Activated naive CD4-positive, alpha-beta T cell treated with anti-CD3 and anti-CD28 coated beads, Interleukin-2, amount 50 U/mL, for 24 hours (primary cell): ENCODE data around the gene FLVCR2.
A peak's percentile ranks its signal among the peaks of the same experiment; 100 is the strongest.

Experiments used
- H3K27ac Mint-ChIP-seq: one replicate; pipeline ENCODE4 v1.8.0; 2021; ENCODE audit warnings: mild to moderate bottlenecking, mixed read lengths
- H3K27me3 Mint-ChIP-seq: one replicate; pipeline ENCODE4 v1.8.0; 2021; ENCODE audit warnings: mixed read lengths
- H3K36me3 Mint-ChIP-seq: one replicate; pipeline ENCODE4 v1.8.0; 2021; ENCODE audit warnings: mixed read lengths
- H3K4me1 Mint-ChIP-seq: one replicate; pipeline ENCODE4 v1.8.0; 2021; ENCODE audit warnings: mixed read lengths
- H3K4me3 Mint-ChIP-seq: one replicate; pipeline ENCODE4 v1.8.0; 2021; ENCODE audit warnings: mild to moderate bottlenecking, mixed read lengths
- H3K9me3 Mint-ChIP-seq: one replicate; pipeline ENCODE4 v1.8.0; 2021; ENCODE audit warnings: mixed read lengths

The FLVCR2 gene

GRCh38 chr14:75578102-75578785 lies at the start of gene FLVCR2:
Gene FLVCR2, plus strand, starts transcription at chr14:75578620. Its CDS starts 353 bp downstream, at chr14:75578973.
- no peak within 1 kb of the TSS for H3K4me3 Mint-ChIP-seq
- no peaks in the 10 kb centered on the region for H3K27me3 Mint-ChIP-seq
- peaks cover 2% of the 10 kb centered on the region for H3K36me3 Mint-ChIP-seq
- H3K27ac Mint-ChIP-seq, result peak within 1 kb of the TSS; percentile 76
- peaks cover 13% of the 10 kb centered on the region for H3K4me1 Mint-ChIP-seq
- no peaks in the 10 kb centered on the region for H3K9me3 Mint-ChIP-seq

- Mint-ChIP-seq H3K27ac (peak overlapping the region; percentile 26), H3K4me1 (peaks cover 81% of the 10 kb centered on the region), H3K27me3 (no peaks in the 10 kb centered on the region), H3K36me3 (peaks cover 46% of the 10 kb centered on the region), H3K4me3 (no peak overlapping the region), H3K9me3 (peaks cover 8% of the 10 kb centered on the region)
Measured at GRCh38 chr14:75531256-75531655, 47.2 kb upstream of the FLVCR2 start.

DNA sequence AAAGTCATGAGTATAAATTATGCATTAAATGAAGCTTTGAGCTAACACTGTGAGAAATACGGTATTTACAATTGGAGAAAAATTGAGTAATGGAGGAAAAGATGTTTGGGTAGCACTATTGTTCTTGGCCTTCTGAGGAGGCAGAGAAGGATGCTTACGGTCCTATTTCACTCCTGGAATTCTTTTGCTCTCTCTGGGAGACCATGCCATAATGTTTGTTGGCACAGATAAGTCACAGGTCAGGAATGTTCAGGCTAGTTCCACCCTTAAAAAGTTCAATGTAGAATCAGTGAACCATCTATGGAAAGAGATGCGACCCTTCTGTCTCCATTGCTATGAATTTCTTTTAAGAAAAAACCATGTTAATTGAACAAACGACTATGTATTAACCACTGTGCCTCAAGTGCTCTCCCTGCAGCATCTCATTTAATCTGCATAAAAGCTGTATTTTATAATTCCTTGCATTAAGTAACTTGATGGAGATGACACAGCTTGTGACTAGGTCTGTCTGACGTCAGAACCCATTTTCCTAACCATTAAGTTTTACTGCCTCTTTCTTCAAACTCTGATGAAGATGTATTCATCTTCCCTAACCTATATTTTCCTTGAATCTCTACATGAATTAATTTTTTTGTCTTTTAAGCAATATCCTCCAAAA lies 46.6 kb upstream of the FLVCR2 start:
- Mint-ChIP-seq H3K4me3 (peak overlapping the region; percentile 2), H3K27me3 (no peaks in the 10 kb centered on the region), H3K9me3 (peaks cover 8% of the 10 kb centered on the region), H3K4me1 (peaks cover 77% of the 10 kb centered on the region), H3K36me3 (peaks cover 43% of the 10 kb centered on the region), H3K27ac (peak overlapping the region; percentile 71)

DNA sequence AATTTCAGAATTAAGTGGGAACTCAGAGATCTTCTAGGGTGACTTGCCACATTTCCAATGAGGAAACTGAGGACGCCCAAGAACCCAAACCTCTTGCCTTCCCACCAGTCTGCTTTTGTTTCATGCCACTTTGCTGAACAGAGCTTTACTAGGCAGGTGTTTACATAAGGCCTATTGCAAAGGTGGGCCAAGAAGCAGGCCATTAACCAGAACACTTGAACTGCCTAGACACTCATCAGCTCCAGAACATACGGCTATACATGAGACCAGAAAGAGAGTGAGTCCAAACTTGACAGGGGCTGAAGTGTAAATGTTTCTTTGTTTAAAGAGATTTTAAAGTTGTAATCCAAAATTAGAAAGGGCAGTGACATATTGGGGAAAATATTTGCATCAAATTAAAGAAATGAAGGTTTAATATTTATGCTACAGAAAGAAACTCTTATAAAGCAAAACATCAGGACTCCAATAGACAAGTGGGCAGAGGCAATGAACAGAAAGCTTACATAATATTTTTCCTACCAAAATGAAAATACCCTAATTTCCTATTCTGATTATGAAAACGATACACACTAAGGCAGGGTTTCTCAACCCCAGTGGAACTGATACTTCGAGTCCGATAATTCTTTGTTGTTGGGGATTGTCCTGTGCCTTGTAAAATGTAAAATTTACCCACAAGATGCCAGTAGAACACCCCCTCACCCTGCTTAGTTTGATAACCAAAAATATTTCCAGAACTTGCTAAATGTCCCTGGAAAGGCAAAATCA lies 44.4 kb upstream of the FLVCR2 start:
- Mint-ChIP-seq H3K4me3 (peak overlapping the region; percentile 5), H3K4me1 (peaks cover 70% of the 10 kb centered on the region), H3K36me3 (peaks cover 36% of the 10 kb centered on the region), H3K27ac (peak overlapping the region; percentile 91), H3K27me3 (no peaks in the 10 kb centered on the region), H3K9me3 (no peaks in the 10 kb centered on the region)

DNA sequence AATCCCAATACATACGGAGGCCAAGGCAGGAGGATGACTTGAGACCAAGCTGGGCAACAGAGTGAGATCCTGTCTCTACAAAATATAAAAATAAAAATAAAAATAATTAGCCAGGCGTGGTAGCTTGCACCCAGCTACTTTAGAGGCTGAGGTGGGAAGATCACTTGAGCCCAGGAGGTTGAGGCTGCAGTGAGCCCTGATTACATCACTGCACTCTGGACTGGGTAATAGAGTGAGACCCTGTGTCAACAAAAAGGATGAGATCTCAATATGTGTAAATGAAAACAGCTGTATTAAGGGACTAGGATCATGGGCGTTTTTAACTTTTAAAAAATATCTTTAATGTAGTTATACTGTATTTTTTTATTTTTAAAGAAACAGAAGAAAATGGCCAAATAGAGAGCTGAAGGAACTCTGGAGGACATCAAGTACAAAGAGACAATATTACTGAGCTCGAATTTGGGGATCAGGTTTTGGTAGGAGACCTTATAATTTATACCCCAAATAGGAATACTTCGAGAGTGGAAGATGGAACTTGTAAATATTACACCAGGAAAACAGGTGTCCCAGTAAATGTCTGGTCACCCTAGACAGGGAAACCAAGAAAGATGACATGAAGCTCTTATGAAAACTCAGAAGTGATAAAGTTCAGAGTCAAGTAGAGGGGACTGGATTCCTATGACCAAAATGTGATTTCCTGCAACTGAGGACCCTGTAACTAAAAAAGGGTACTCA lies 43.1 kb upstream of the FLVCR2 start:
- no peaks in the 10 kb centered on the region for H3K9me3 Mint-ChIP-seq
- H3K4me1 Mint-ChIP-seq, result peaks cover 76% of the 10 kb centered on the region
- no peaks in the 10 kb centered on the region for H3K27me3 Mint-ChIP-seq
- H3K27ac Mint-ChIP-seq, result peak overlapping the region; percentile 94
- H3K4me3 Mint-ChIP-seq, result no peak overlapping the region
- H3K36me3 Mint-ChIP-seq, result peaks cover 36% of the 10 kb centered on the region

- peaks cover 81% of the 10 kb centered on the region for H3K4me1 Mint-ChIP-seq
- H3K36me3 Mint-ChIP-seq, result peaks cover 39% of the 10 kb centered on the region
- H3K27ac Mint-ChIP-seq, result peak overlapping the region; percentile 75
- H3K4me3 Mint-ChIP-seq, result no peak overlapping the region
- H3K27me3 Mint-ChIP-seq, result no peaks in the 10 kb centered on the region
- no peaks in the 10 kb centered on the region for H3K9me3 Mint-ChIP-seq
Measured at GRCh38 chr14:75537071-75537470, 41.3 kb upstream of the FLVCR2 start.

DNA sequence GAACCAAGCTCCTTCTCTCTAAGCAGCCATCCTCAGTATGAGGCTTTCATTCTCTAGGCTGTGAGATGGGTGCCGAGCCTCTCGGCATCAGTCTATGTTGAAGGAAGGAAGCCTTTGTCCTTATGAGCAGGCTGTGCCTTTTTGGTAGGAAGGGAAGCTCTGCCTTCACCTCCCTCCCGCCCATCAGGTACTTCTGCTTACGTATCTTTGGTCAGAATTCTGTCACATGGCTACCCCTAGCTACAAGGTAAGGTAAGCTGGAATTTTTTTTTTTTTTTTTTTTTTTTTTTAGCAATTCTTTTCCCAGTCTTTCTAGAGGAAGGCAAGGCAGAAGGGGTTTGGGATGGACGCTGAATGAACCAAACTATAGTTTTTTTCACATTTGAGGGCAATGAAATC lies 39.3 kb upstream of the FLVCR2 start:
- Mint-ChIP-seq H3K9me3 (no peaks in the 10 kb centered on the region), H3K27ac (peak overlapping the region; percentile 98), H3K27me3 (no peaks in the 10 kb centered on the region), H3K4me3 (peak overlapping the region; percentile 80), H3K4me1 (peaks cover 81% of the 10 kb centered on the region), H3K36me3 (peaks cover 33% of the 10 kb centered on the region)

GRCh38 chr14:75539561-75540478 lies 38.6 kb upstream of the FLVCR2 start:
- H3K9me3 Mint-ChIP-seq, result no peaks in the 10 kb centered on the region
- peak overlapping the region; percentile 98 for H3K27ac Mint-ChIP-seq
- H3K36me3 Mint-ChIP-seq, result peaks cover 33% of the 10 kb centered on the region
- H3K27me3 Mint-ChIP-seq, result no peaks in the 10 kb centered on the region
- H3K4me1 Mint-ChIP-seq, result peaks cover 80% of the 10 kb centered on the region
- H3K4me3 Mint-ChIP-seq, result peak overlapping the region; percentile 80

DNA sequence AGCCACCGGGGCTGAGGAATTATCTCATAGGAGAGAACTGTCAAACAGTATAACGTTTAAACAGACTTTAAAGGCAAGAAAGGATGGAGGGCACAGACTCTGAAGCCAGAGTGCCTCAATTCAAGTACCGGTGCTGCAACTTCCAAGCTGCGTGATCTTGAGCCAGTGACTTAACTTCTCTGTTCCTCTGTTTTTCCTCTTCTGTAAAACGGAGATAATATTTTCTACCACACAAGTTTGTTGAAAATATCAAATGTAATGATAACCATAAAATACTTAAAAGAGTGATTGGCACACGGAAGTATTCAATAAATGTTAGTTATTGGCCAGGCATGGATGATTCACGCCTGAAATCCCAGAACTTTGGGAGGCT lies 38.0 kb upstream of the FLVCR2 start:
- peak overlapping the region; percentile 80 for H3K4me3 Mint-ChIP-seq
- no peaks in the 10 kb centered on the region for H3K27me3 Mint-ChIP-seq
- H3K4me1 Mint-ChIP-seq, result peaks cover 75% of the 10 kb centered on the region

DNA sequence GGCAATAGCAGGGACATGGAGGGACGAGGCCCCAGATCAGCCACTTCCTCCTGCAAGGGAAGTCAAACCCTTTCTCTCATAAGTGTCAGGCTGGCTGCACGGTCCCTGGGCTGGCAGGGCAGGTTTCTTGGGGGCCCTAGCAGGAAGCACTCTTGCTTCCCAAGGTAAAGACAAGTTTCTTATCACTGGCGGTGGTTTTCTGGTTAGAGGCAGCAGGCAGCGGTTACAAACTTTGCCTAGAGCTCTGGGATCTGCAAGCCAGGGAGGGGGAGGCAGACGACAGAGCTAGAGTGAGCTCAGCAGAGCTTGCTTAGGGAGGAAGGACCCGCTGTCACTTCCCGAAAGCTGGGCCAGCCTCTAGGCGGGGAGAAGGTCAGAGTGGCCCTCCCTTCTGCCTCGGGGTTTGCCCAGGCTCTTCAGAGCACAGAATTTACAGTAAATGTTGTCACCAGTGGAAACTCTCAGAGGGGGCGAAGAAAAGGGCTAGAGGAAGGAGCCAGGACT lies 35.8 kb upstream of the FLVCR2 start:
- Mint-ChIP-seq H3K36me3 (peaks cover 26% of the 10 kb centered on the region), H3K4me1 (peaks cover 61% of the 10 kb centered on the region), H3K27me3 (no peaks in the 10 kb centered on the region), H3K27ac (peak overlapping the region; percentile 97), H3K9me3 (no peaks in the 10 kb centered on the region), H3K4me3 (peak overlapping the region; percentile 79)

More for the DNA sequence above, 38.0 kb upstream of the FLVCR2 start:
- H3K36me3 Mint-ChIP-seq, result peaks cover 32% of the 10 kb centered on the region
- no peaks in the 10 kb centered on the region for H3K9me3 Mint-ChIP-seq
- peak overlapping the region; percentile 98 for H3K27ac Mint-ChIP-seq

DNA sequence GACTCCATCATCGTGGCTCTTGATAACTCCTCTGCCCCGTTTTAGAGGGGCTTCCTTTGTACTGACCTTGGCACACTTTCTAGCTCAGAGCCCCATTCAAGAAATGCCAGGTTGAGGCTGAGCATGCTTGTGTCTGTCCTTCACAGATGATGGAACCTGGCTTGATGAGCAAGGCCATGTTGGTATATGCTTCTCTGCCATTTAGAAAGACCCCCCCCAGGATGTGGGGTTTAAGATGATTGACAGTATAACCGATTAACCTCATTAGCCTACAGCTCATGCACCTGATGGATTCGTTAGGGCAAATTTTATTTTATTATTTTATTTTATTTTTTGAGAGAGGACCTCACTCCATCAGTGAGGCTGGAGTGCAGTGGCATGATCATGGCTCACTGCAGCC lies 35.2 kb upstream of the FLVCR2 start:
- Mint-ChIP-seq H3K27me3 (no peaks in the 10 kb centered on the region), H3K27ac (peak overlapping the region; percentile 97), H3K36me3 (peaks cover 27% of the 10 kb centered on the region), H3K4me3 (peak overlapping the region; percentile 79), H3K9me3 (no peaks in the 10 kb centered on the region), H3K4me1 (peaks cover 63% of the 10 kb centered on the region)

DNA sequence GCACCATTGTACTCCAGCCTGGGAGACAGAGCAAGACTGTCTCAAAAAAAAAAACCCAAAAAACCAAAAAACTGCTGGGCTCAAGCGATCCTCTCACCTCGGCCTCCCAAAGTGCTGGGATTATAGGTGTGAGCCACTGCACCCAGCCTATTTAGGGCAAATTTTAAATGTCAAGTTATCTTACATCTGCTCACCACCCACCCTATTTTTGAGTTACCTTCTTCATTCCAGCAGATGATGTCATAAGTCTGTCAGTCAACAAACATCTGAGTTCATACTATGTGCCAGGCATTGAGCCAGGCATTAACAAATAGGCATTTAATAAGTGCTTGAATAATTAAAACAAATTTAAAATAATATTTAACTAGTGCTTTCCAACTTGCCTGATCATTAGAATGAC lies 34.6 kb upstream of the FLVCR2 start:
- H3K4me1 Mint-ChIP-seq, result peaks cover 63% of the 10 kb centered on the region
- H3K4me3 Mint-ChIP-seq, result peak overlapping the region; percentile 42
- no peaks in the 10 kb centered on the region for H3K9me3 Mint-ChIP-seq
- H3K27me3 Mint-ChIP-seq, result no peaks in the 10 kb centered on the region
- H3K27ac Mint-ChIP-seq, result peak overlapping the region; percentile 86
- peaks cover 29% of the 10 kb centered on the region for H3K36me3 Mint-ChIP-seq

DNA sequence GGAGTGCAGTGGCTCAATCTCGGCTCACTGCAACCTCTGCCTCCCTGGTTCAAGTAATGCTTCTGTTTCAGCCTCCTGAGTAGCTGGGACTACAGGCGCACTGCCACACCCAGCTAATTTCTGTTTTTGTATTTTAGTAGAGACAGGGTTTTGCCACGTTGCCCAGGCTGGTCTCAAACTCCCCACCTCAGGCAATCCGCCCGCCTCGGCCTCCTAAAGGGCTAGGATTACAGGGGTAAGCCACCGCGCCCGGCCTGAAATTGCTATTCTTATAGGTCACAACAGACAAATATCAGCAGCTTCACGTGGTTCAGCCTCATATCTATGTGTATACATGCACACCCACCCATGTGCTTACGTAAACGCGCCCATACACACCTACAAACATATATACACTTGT lies 32.5 kb upstream of the FLVCR2 start:
- H3K4me3 Mint-ChIP-seq, result peak overlapping the region; percentile 26
- no peak overlapping the region for H3K27ac Mint-ChIP-seq
- H3K36me3 Mint-ChIP-seq, result peaks cover 22% of the 10 kb centered on the region
- H3K4me1 Mint-ChIP-seq, result peaks cover 58% of the 10 kb centered on the region
- no peaks in the 10 kb centered on the region for H3K9me3 Mint-ChIP-seq
- H3K27me3 Mint-ChIP-seq, result no peaks in the 10 kb centered on the region

DNA sequence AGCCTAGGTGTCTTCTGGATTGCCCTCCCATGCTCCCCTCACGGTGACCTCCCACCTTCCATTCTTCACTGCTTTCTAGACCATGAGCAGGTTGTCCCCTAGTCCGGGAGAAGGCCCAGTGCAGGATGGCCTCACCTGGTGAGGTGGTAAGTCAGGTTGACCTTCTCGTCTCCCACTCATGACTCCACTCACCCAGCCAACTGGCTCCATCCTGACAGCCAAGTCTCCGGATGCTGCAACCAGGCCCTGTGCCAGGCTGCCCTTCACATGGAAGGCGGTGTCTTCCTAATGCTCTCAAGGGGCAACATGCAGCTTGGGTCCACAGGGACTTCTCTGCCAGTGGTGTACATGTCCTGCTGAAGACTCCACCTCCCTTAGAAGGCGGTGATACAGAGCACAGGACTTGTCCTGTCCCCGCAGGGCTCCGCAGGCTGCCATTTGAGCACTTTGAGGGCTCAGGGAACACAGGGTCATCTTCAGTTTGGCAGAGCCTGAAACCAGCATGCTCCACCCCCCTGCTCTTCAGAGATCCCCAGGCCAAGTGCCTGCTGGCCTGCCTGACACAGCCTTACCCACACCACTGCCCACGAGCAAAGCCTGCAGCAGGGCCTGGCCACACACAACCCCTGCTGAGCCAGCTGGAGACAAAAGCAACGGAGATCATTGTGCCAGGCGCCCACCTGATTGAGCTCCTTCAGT lies 30.7 kb upstream of the FLVCR2 start:
- Mint-ChIP-seq H3K9me3 (no peaks in the 10 kb centered on the region), H3K36me3 (peaks cover 16% of the 10 kb centered on the region), H3K4me3 (no peak overlapping the region), H3K4me1 (peaks cover 40% of the 10 kb centered on the region), H3K27me3 (no peaks in the 10 kb centered on the region), H3K27ac (no peak overlapping the region)
